KOPT-K1 (cell line): ENCODE measurements around the gene ULK1.

Source experiments
- H3K27ac ChIP-seq: fragments of 200-600 bp; sonication (generic); 2 replicates; pipeline ENCODE4 v1.5.1; 2016; ENCODE audit warnings: antibody characterized with exemption, mild to moderate bottlenecking, low read depth, low read length; ENCODE audit not compliant: poor library complexity, severe bottlenecking
- H3K36me3 ChIP-seq: fragments of 200-600 bp; sonication (generic); 2 replicates; pipeline ENCODE4 v1.5.1; 2017; ENCODE audit warnings: antibody characterized with exemption, mild to moderate bottlenecking, low read length, moderate library complexity; ENCODE audit not compliant: insufficient read depth
- H3K9me3 ChIP-seq: fragments of 200-600 bp; sonication (generic); 2 replicates; pipeline ENCODE4 v1.5.1; 2017; ENCODE audit warnings: antibody characterized with exemption, low read length, mild to moderate bottlenecking; ENCODE audit not compliant: insufficient read depth, poor library complexity, severe bottlenecking

Gene ULK1

GRCh38 chr12:131856366-131857097 lies 37.9 kb upstream of the ULK1 start:
- no peaks in the 10 kb centered on the region for H3K9me3 ChIP-seq
- H3K36me3 ChIP-seq, result no peaks in the 10 kb centered on the region
- no peak overlapping the region for H3K27ac ChIP-seq

- H3K36me3 ChIP-seq, result no peaks in the 10 kb centered on the region
- no peaks in the 10 kb centered on the region for H3K9me3 ChIP-seq
- no peak overlapping the region for H3K27ac ChIP-seq
These were observed 36.2 kb upstream of the ULK1 start for GRCh38 chr12:131857908-131858850.

- Histone ChIP-seq H3K27ac (no peak overlapping the region), H3K9me3 (no peaks in the 10 kb centered on the region), H3K36me3 (no peaks in the 10 kb centered on the region)
These were observed 33.8 kb upstream of the ULK1 start for GRCh38 chr12:131860472-131861260.

- Histone ChIP-seq H3K9me3 (no peaks in the 10 kb centered on the region), H3K27ac (no peak overlapping the region), H3K36me3 (no peaks in the 10 kb centered on the region)
These were observed 33.0 kb upstream of the ULK1 start for GRCh38 chr12:131861261-131862083.

- H3K9me3 ChIP-seq, result no peaks in the 10 kb centered on the region
- H3K36me3 ChIP-seq, result no peaks in the 10 kb centered on the region
- H3K27ac ChIP-seq, result no peak overlapping the region
These were observed 32.4 kb upstream of the ULK1 start for GRCh38 chr12:131862084-131862441.

- no peak overlapping the region for H3K27ac ChIP-seq
- H3K36me3 ChIP-seq, result no peaks in the 10 kb centered on the region
- H3K9me3 ChIP-seq, result no peaks in the 10 kb centered on the region
These were observed 31.8 kb upstream of the ULK1 start for GRCh38 chr12:131862600-131862993.

GRCh38 chr12:131862994-131863710 lies 31.3 kb upstream of the ULK1 start:
- Histone ChIP-seq H3K36me3 (no peaks in the 10 kb centered on the region), H3K27ac (no peak overlapping the region), H3K9me3 (no peaks in the 10 kb centered on the region)

- H3K36me3 ChIP-seq, result no peaks in the 10 kb centered on the region
- no peak overlapping the region for H3K27ac ChIP-seq
- H3K9me3 ChIP-seq, result no peaks in the 10 kb centered on the region
These were observed 30.6 kb upstream of the ULK1 start for GRCh38 chr12:131863711-131864396.

- H3K36me3 ChIP-seq, result no peaks in the 10 kb centered on the region
- H3K27ac ChIP-seq, result no peak overlapping the region
- H3K9me3 ChIP-seq, result no peaks in the 10 kb centered on the region
These were observed 30.0 kb upstream of the ULK1 start for GRCh38 chr12:131864469-131864868.

- no peak overlapping the region for H3K27ac ChIP-seq
- no peaks in the 10 kb centered on the region for H3K9me3 ChIP-seq
- no peaks in the 10 kb centered on the region for H3K36me3 ChIP-seq
These were observed 29.1 kb upstream of the ULK1 start for GRCh38 chr12:131865180-131865875.

GRCh38 chr12:131867471-131867870 lies 27.0 kb upstream of the ULK1 start:
- Histone ChIP-seq H3K36me3 (no peaks in the 10 kb centered on the region), H3K9me3 (no peaks in the 10 kb centered on the region), H3K27ac (no peak overlapping the region)

- Histone ChIP-seq H3K27ac (no peak overlapping the region), H3K9me3 (peaks cover under 1% of the 10 kb centered on the region), H3K36me3 (no peaks in the 10 kb centered on the region)
These were observed 26.3 kb upstream of the ULK1 start for GRCh38 chr12:131867891-131868675.
